SK-N-SH (cell line): Measurements from ENCODE around the gene B4GALT3. TPM values are rescaled to one million over a fixed set of nuclear protein-coding genes. Genes with fewer than 3 reads are reported as not detected.

Experiments used
- CTCF ChIA-PET: fragments of 300-600, 350-600 bp; formaldehyde crosslinking; extraction: SDS; loops from one replicate; lab custom pipeline; 2021; lab: Yijun Ruan, JAX
- POLR2A ChIA-PET: fragments of 350-600 bp; sonication (Branson Sonifier 250); formaldehyde crosslinking; extraction: SDS; loops from one replicate; lab custom pipeline; 2020; ENCODE audit warnings: antibody characterized with exemption, inconsistent platforms; lab: Yijun Ruan, JAX
- DNase-seq: peaks from one replicate; pipeline ENCODE4 v3.0.0; 2012
- H2AFZ ChIP-seq: fragments of 200-600 bp; sonication (generic); 2 replicates; pipeline ENCODE4 v1.8.1; 2016; ENCODE audit warnings: antibody characterized with exemption, mild to moderate bottlenecking, low read depth
- H3F3A ChIP-seq: fragments of 200-600 bp; sonication (generic); replicated peaks from 2 replicates; pipeline ENCODE3; 2016; ENCODE audit warnings: antibody characterized with exemption, mild to moderate bottlenecking; ENCODE audit not compliant: insufficient read depth
- H3K27ac ChIP-seq, 2 experiments: fragments of 200-500 bp in 1 of 2; fragments of 200-600 bp in 1 of 2; sonication (Bioruptor generic) in 1 of 2; sonication (generic), shearing (Covaris generic) in 1 of 2; 2 replicates each; pipeline versions ENCODE4 v1.5.1 to v1.6.1; 2014 to 2016; ENCODE audit warnings: low read depth in 2 of 2, inconsistent platforms in 1 of 2, low read length in 1 of 2, mild to moderate bottlenecking in 1 of 2, mixed read lengths in 1 of 2
- H3K27me3 ChIP-seq: fragments of 200-600 bp; sonication (generic), shearing (Covaris generic); 2 replicates; pipeline ENCODE4 v1.6.1; 2016; ENCODE audit warnings: mixed run types; ENCODE audit not compliant: insufficient read depth
- H3K36me3 ChIP-seq, 2 experiments: fragments of 200-500 bp in 1 of 2; fragments of 200-600 bp in 1 of 2; sonication (Bioruptor generic) in 1 of 2; sonication (generic) in 1 of 2; replicated peaks in 1 of 2; 2 replicates each; pipeline versions ENCODE3 to v1.5.1; 2014 to 2016; ENCODE audit warnings: low read length in 1 of 2, mild to moderate bottlenecking in 1 of 2; ENCODE audit not compliant: insufficient read depth in 2 of 2, control insufficient read depth in 1 of 2
- H3K4me1 ChIP-seq, 2 experiments: fragments of 200-500 bp in 1 of 2; fragments of 200-600 bp in 1 of 2; sonication (Bioruptor generic) in 1 of 2; sonication (generic), shearing (Covaris generic) in 1 of 2; 2 replicates each; pipeline versions ENCODE4 v1.5.1 to v1.6.1; 2014 to 2016; ENCODE audit warnings: low read depth in 1 of 2, low read length in 1 of 2, mixed run types in 1 of 2; ENCODE audit not compliant: insufficient read depth in 2 of 2, control insufficient read depth in 1 of 2
- H3K4me2 ChIP-seq: fragments of 200-600 bp; sonication (generic), shearing (Covaris generic); 2 replicates; pipeline ENCODE4 v1.6.1; 2017; ENCODE audit warnings: mixed run types
- H3K4me3 ChIP-seq, 2 experiments: fragments of 200-500 bp in 1 of 2; fragments of 200-600 bp in 1 of 2; sonication (Bioruptor generic) in 1 of 2; sonication (generic), shearing (Covaris generic) in 1 of 2; 2 replicates each; pipeline versions ENCODE4 v1.5.1 to v1.8.1; 2014 to 2016; ENCODE audit warnings: low read depth in 2 of 2, inconsistent platforms in 1 of 2, low read length in 1 of 2, mild to moderate bottlenecking in 1 of 2, mixed read lengths in 1 of 2, moderate library complexity in 1 of 2
- H3K79me2 ChIP-seq: fragments of 200-600 bp; sonication (generic); 2 replicates; pipeline ENCODE4 v1.8.1; 2017; ENCODE audit warnings: mild to moderate bottlenecking; ENCODE audit not compliant: insufficient read depth
- H3K9ac ChIP-seq: fragments of 200-600 bp; sonication (generic); 2 replicates; pipeline ENCODE4 v1.6.1; 2017; ENCODE audit warnings: mixed run types
- H3K9me2 ChIP-seq: fragments of 200-600 bp; sonication (generic); 2 replicates; pipeline ENCODE4 v1.6.1; 2017; ENCODE audit warnings: mixed run types
- H3K9me3 ChIP-seq: fragments of 200-600 bp; sonication (generic); 2 replicates; pipeline ENCODE4 v1.6.1; 2017; ENCODE audit warnings: mixed run types, mild to moderate bottlenecking, moderate library complexity
- H4K20me1 ChIP-seq: fragments of 200-600 bp; sonication (generic); 2 replicates; pipeline ENCODE4 v1.6.1; 2017; ENCODE audit warnings: mild to moderate bottlenecking, mixed run types; ENCODE audit not compliant: insufficient read depth
- CHD2 ChIP-seq: fragments of 150-350 bp; IDR thresholded peaks from 2 replicates; pipeline ENCODE4 v1.6.1; 2018; ENCODE audit warnings: low read length; ENCODE audit not compliant: partially characterized antibody
- CTCF ChIP-seq: fragments of 200-600 bp; sonication (generic); IDR thresholded peaks from 2 replicates; pipeline ENCODE4 v1.6.1; 2017; ENCODE audit warnings: antibody characterized with exemption, mild to moderate bottlenecking, moderate library complexity
- ELF1 ChIP-seq: IDR thresholded peaks from 2 replicates; pipeline ENCODE4 v1.4.0; 2012
- EP300 ChIP-seq, 2 experiments: IDR thresholded peaks; 2 replicates each; pipeline versions ENCODE4 v1.4.0 to v1.6.1; 2012; ENCODE audit warnings: borderline replicate concordance in 1 of 2, low read depth in 1 of 2, low read length in 1 of 2
- FOXJ3 ChIP-seq: sonication (generic); formaldehyde crosslinking; IDR thresholded peaks from 2 replicates; pipeline ENCODE4 v1.5.1; 2020; ENCODE audit warnings: mild to moderate bottlenecking, missing genetic modification reagents
- FOXM1 ChIP-seq: IDR thresholded peaks from 2 replicates; pipeline ENCODE4 v1.4.0; 2012; ENCODE audit warnings: low read depth, mild to moderate bottlenecking
- GABPA ChIP-seq: IDR thresholded peaks from 2 replicates; pipeline ENCODE4 v1.4.0; 2012; ENCODE audit warnings: low read depth, mild to moderate bottlenecking
- MXI1 ChIP-seq: IDR thresholded peaks from 2 replicates; pipeline ENCODE4 v1.6.1; 2012; ENCODE audit warnings: mild to moderate bottlenecking, low read depth, low read length, improper control_type of control experiment
- NRF1 ChIP-seq: IDR thresholded peaks from 2 replicates; pipeline ENCODE4 v1.6.1; 2012; ENCODE audit warnings: low read depth, mild to moderate bottlenecking, low read length
- RCOR1 ChIP-seq: fragments of 150-350 bp; IDR thresholded peaks from 2 replicates; pipeline ENCODE4 v1.6.1; 2017; ENCODE audit warnings: antibody characterized with exemption, low read length
- RFX5 ChIP-seq: IDR thresholded peaks from 2 replicates; pipeline ENCODE4 v1.6.1; 2012; ENCODE audit warnings: mild to moderate bottlenecking, improper control_type of control experiment, low read length
- RXRA ChIP-seq: IDR thresholded peaks from 2 replicates; pipeline ENCODE4 v1.4.0; 2012; ENCODE audit warnings: low read depth, mild to moderate bottlenecking, borderline replicate concordance
- USF2 ChIP-seq: fragments of 150-350 bp; IDR thresholded peaks from 2 replicates; pipeline ENCODE4 v1.6.1; 2017; ENCODE audit warnings: antibody characterized with exemption, low read length, low read depth, borderline replicate concordance
- WGBS: methylation state at CpG from one replicate; pipeline ENCODE4 v1.1.6; 2017; ENCODE audit warnings: low lambda C conversion rate; 5-methylcytosine and 5-hydroxymethylcytosine counted together
- polyA plus RNA-seq, 3 experiments: library from polyadenylated mRNA; depleted of rRNA; stranded (reverse); fragments of >200 nt; gene quantifications; 2 replicates each; pipeline ENCODE4 v1.2.3, GENCODE V29; 2012
- TF ChIP-seq, protein P1 (sequence below): IDR thresholded peaks from 2 replicates; pipeline ENCODE4 v1.4.0; 2012; ENCODE audit warnings: low read depth, borderline replicate concordance
- TF ChIP-seq, protein P2 (sequence below): IDR thresholded peaks from 2 replicates; pipeline ENCODE4 v1.4.0; 2012; ENCODE audit warnings: low read depth
- TF ChIP-seq, protein P3 (sequence below): IDR thresholded peaks from 2 replicates; pipeline ENCODE4; 2012
- TF ChIP-seq, protein P4 (sequence below): IDR thresholded peaks from 2 replicates; pipeline ENCODE4 v1.4.0; 2012; ENCODE audit warnings: low read depth, borderline replicate concordance

The B4GALT3 gene
- polyA plus RNA-seq, 1 of the 3 experiments (the other 2 are of a cell fraction) = 56.5 TPM

DNA sequence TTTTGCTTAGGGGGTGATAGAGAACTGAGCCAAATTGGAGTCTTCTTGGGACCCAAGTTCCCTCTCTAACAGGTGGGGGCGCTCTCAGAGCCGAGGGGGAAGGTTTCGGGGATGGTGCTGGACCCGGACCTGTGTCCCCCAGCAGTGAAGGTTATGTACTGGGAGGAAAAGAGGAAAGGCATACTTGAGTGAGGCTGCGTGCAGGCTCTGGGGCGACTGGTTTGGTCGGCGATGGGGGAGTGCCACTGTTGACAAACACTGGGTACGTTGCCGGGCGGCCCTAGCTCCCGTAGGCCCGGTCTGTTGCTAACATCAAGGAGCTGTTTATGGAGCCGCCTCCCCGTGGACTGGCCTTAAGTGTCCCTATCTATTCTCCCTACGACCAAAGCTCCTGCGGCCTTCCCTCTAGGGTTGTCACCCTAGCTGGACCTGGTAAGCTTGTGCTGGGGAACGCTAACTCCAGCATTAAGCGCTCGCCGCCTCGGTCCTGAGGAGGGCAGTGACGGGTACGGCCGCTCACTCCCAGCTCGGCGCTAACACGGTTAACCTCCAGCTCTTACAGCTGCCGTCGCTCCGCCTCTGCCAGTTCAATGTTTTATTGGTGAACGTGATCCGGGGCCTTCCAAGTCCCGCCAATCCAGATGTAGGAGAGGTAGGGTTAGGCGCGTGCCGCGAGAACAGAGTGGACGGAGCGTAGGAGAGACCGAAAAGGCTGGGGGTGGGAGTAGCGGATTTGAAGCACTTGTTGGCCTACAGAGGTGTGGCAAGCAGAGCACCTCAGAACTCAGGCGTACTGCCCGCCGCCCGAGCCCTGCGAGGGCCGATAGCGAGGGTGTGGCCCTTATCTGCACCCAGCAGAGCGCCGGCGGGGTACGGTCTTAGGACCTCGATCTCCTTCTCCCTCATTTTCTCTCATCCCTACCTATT is 11.3 kb downstream of the B4GALT3 start, which contains the start of gene PPOX (continued):
- TF ChIP-seq CTCF = peak; percentile 75
- TF ChIP-seq RFX5 = peak; percentile 53; the same call in 1 of the 2 replicates
- peak; percentile 88 for TF ChIP-seq MXI1
- TF ChIP-seq, protein P1, sequence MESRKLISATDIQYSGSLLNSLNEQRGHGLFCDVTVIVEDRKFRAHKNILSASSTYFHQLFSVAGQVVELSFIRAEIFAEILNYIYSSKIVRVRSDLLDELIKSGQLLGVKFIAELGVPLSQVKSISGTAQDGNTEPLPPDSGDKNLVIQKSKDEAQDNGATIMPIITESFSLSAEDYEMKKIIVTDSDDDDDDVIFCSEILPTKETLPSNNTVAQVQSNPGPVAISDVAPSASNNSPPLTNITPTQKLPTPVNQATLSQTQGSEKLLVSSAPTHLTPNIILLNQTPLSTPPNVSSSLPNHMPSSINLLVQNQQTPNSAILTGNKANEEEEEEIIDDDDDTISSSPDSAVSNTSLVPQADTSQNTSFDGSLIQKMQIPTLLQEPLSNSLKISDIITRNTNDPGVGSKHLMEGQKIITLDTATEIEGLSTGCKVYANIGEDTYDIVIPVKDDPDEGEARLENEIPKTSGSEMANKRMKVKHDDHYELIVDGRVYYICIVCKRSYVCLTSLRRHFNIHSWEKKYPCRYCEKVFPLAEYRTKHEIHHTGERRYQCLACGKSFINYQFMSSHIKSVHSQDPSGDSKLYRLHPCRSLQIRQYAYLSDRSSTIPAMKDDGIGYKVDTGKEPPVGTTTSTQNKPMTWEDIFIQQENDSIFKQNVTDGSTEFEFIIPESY = peak; percentile 96
- no peak for TF ChIP-seq FOXM1
- TF ChIP-seq NRF1 = no peak
- TF ChIP-seq, protein P2, sequence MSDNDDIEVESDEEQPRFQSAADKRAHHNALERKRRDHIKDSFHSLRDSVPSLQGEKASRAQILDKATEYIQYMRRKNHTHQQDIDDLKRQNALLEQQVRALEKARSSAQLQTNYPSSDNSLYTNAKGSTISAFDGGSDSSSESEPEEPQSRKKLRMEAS = peak; percentile 59
- TF ChIP-seq FOXJ3 (CRISPR knock-in tag) = no peak
- TF ChIP-seq, all 33 proteins: peak for 13

GRCh38 chr1:161164901-161165610 is 12.3 kb downstream of the B4GALT3 start:
- H3K4me2 ChIP-seq = peak overlapping the region; percentile 98
- H3K27ac ChIP-seq = peak overlapping the region; percentile 84 to 88
- H3K27me3 ChIP-seq = no peaks in the 10 kb centered on the region
- DNase-seq = no peak
- ChIA-PET CTCF (interaction anchor here (0.7 to 2.9 kb wide), 15 partner anchors 8 to 224 kb away, joined by 3 to 29 read pairs (median 6); partner anchors contain the start of genes B4GALT3, DEDD, KLHDC9 and NDUFS2), POLR2A (interaction anchor here (0.9 to 1.6 kb wide), 5 partner anchors 11 to 47 kb away, joined by 5 to 11 read pairs (median 9); partner anchors contain the start of genes B4GALT3, DEDD, NIT1 and PFDN2)
- H3K79me2 ChIP-seq = peaks cover 17% of the 10 kb centered on the region
- no peaks in the 10 kb centered on the region for H4K20me1 ChIP-seq
- 73% methylated on average over 14 of the region's 14 CpGs for WGBS
- no peak overlapping the region for H2AFZ ChIP-seq
- H3K9ac ChIP-seq = peak overlapping the region; percentile 76
- H3K4me3 ChIP-seq = peak overlapping the region; percentile 80 to 90
- H3K9me3 ChIP-seq = no peaks in the 10 kb centered on the region
- TF ChIP-seq RCOR1 (no peak), ELF1 (no peak), RXRA (no peak), CHD2 (no peak), GABPA (no peak), RFX5 (no peak), USF2 (no peak), EP300 (IDR thresholded peaks at IDR 0.05; ENCODE audit: borderline replicate concordance in 1 of 2, low read depth in 1 of 2, low read length in 1 of 2) (no peak)
- TF ChIP-seq, protein P3, sequence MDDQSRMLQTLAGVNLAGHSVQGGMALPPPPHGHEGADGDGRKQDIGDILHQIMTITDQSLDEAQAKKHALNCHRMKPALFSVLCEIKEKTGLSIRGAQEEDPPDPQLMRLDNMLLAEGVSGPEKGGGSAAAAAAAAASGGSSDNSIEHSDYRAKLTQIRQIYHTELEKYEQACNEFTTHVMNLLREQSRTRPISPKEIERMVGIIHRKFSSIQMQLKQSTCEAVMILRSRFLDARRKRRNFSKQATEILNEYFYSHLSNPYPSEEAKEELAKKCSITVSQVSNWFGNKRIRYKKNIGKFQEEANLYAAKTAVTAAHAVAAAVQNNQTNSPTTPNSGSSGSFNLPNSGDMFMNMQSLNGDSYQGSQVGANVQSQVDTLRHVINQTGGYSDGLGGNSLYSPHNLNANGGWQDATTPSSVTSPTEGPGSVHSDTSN = no peak
- TF ChIP-seq, protein P4, sequence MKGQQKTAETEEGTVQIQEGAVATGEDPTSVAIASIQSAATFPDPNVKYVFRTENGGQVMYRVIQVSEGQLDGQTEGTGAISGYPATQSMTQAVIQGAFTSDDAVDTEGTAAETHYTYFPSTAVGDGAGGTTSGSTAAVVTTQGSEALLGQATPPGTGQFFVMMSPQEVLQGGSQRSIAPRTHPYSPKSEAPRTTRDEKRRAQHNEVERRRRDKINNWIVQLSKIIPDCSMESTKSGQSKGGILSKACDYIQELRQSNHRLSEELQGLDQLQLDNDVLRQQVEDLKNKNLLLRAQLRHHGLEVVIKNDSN = no peak
- H3F3A ChIP-seq = peaks cover 14% of the 10 kb centered on the region
- H3K36me3 ChIP-seq = peaks cover 12 to 55% of the 10 kb centered on the region in 2 experiments
- no peaks in the 10 kb centered on the region for H3K9me2 ChIP-seq
- peaks cover 0 to 35% of the 10 kb centered on the region in 2 experiments; a peak in 2 of 4 replicates for H3K4me1 ChIP-seq
